Lower leg skin (tissue), 4 donors: ENCODE measurements around the gene BNC1. TPM values are rescaled to one million over a fixed set of nuclear protein-coding genes. Genes with fewer than 3 reads are reported as not detected.

Experiments
- DNase-seq, 2 donors: peaks; one replicate each; pipeline ENCODE4 v3.0.0-alpha.2; 2019; ENCODE audit warnings: low spot score in 2 of 2
- H3K4me3 ChIP-seq: fragments of 200-600 bp; sonication (generic); 2 replicates; pipeline ENCODE4 v1.5.1; 2017; ENCODE audit warnings: mild to moderate bottlenecking, low read depth; ENCODE audit not compliant: poor library complexity, severe bottlenecking
- POLR2A ChIP-seq, 2 donors: fragments of 450-650 bp; IDR thresholded peaks; one replicate each; pipeline ENCODE4 v1.6.1; 2016 to 2017; ENCODE audit warnings: antibody characterized with exemption in 2 of 2, mild to moderate bottlenecking in 1 of 2, moderate library complexity in 1 of 2
- WGBS, 2 donors: methylation state at CpG; one replicate each; pipeline ENCODE4 v1.1.5; 2018; 5-methylcytosine and 5-hydroxymethylcytosine counted together
- intact Hi-C: fragments of 100-400 bp; cut with DNase I; formaldehyde crosslinking; loops from one replicate; pipeline ENCODE4 v1.15.0; 2023; ENCODE audit warnings: low total_unique reads
- total RNA-seq, 4 donors: library from RNA; depleted of rRNA; stranded (reverse); fragments of >200 nt; gene quantifications; one replicate each; pipeline ENCODE4 v1.1.0, GENCODE V29; 2016
- TF ChIP-seq, protein P1 (sequence below), 3 donors: fragments of 450-650 bp; IDR thresholded peaks; one replicate each; pipeline ENCODE4 v1.5.1; 2016; ENCODE audit warnings: antibody characterized with exemption in 3 of 3, mild to moderate bottlenecking in 3 of 3, moderate library complexity in 2 of 3

Gene BNC1
- total RNA-seq, 4 donors from 2014 or later = 26.2 to 31.6 (median 28.8) TPM

DNA sequence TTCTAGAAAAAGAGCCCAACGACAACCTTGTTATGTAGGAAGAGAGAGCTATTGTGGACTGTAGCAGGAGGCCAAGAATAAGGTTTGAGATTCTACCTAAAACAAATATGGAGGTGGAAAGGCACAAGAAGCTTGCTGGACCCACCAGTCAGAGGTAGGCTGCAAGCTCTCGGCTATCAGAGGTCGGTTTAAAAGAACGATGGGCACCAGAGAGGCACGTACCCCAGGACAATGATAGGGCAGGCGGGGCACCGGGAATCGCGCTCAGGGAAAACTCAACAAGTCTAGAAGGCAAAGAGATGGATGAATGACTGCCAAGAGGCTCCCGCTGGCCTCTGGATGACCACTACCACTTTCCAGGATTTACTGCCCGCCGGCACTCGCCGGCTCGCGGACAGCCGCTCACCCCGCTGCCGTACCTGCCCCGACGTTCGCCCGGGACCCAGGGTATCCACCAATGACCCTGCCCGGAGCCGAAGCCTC, 77.9 kb downstream of the BNC1 start:
- H3K4me3 ChIP-seq = peak overlapping the region; percentile 62
- no peak for TF ChIP-seq POLR2A (IDR thresholded peaks at IDR 0.05)
- TF ChIP-seq, protein P1, sequence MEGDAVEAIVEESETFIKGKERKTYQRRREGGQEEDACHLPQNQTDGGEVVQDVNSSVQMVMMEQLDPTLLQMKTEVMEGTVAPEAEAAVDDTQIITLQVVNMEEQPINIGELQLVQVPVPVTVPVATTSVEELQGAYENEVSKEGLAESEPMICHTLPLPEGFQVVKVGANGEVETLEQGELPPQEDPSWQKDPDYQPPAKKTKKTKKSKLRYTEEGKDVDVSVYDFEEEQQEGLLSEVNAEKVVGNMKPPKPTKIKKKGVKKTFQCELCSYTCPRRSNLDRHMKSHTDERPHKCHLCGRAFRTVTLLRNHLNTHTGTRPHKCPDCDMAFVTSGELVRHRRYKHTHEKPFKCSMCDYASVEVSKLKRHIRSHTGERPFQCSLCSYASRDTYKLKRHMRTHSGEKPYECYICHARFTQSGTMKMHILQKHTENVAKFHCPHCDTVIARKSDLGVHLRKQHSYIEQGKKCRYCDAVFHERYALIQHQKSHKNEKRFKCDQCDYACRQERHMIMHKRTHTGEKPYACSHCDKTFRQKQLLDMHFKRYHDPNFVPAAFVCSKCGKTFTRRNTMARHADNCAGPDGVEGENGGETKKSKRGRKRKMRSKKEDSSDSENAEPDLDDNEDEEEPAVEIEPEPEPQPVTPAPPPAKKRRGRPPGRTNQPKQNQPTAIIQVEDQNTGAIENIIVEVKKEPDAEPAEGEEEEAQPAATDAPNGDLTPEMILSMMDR (IDR thresholded peaks at IDR 0.05) = no peak
- 1 to 3% methylated on average over 10 to 25 of the region's 25 CpGs for WGBS, 2 donors
- DNase-seq = no peak
- intact Hi-C loops = no loop called here

Other genes starting within 250 kb of the BNC1 start
- gene BTBD1, start 217.4 kb downstream of the BNC1 start, total RNA-seq = 10 to 100 TPM; 46.2 to 57.5 (median 50.8) TPM
- 1 to 10 TPM; 2.0 to 3.5 (median 2.4) TPM for gene TM6SF1, start 177.0 kb downstream of the BNC1 start, total RNA-seq
- 10 to 100 TPM in 3 of 4 donors, 1 to 10 TPM in 1; 5.7 to 19.0 (median 12.4) TPM for gene HDGFL3, start 76.8 kb downstream of the BNC1 start, total RNA-seq
- gene SH3GL3, start 162.7 kb upstream of the BNC1 start, total RNA-seq = 1 to 10 TPM in 1 of 4 donors, under 1 TPM in 2, not detected in 1; 0.84 to 1.1 (median 0.97) TPM